Keratinocyte (primary cell): ENCODE results near the gene ACYP1. TPM values are rescaled to one million over a fixed set of nuclear protein-coding genes. Genes with fewer than 3 reads are reported as not detected.

Experiments used
- DNase-seq: peaks from one replicate; pipeline ENCODE4 v3.0.0-alpha.2; 2011; ENCODE audit warnings: low read depth, missing footprints, low spot score
- FAIRE-seq: peaks from 2 replicates; lab custom pipeline; 2011; peaks lifted over from hg19 to GRCh38; lab: Jason Lieb, UNC
- H2AFZ ChIP-seq: 2 replicates; pipeline ENCODE4 v1.6.0; 2012; ENCODE audit warnings: low read length, control low read depth, inconsistent platforms; ENCODE audit not compliant: control insufficient read depth
- H3K27ac ChIP-seq: 2 replicates; pipeline ENCODE4 v1.5.1; 2011; ENCODE audit warnings: low read length; ENCODE audit not compliant: control insufficient read depth, insufficient read depth
- H3K27me3 ChIP-seq: 3 replicates; pipeline ENCODE4 v1.6.0; 2011; ENCODE audit warnings: low read length; ENCODE audit not compliant: control insufficient read depth, insufficient read depth; ENCODE audit errors: extremely low read depth
- H3K36me3 ChIP-seq, 2 experiments: 2 replicates in 1 of 2; 3 replicates in 1 of 2; pipeline ENCODE4 v1.5.1; 2011; ENCODE audit warnings: low read length in 2 of 2, mild to moderate bottlenecking in 1 of 2; ENCODE audit not compliant: control insufficient read depth in 2 of 2, insufficient read depth in 2 of 2; ENCODE audit errors: extremely low read depth in 1 of 2
- H3K4me1 ChIP-seq: 3 replicates; pipeline ENCODE4 v1.5.1; 2011; ENCODE audit warnings: low read length; ENCODE audit not compliant: control insufficient read depth, insufficient read depth; ENCODE audit errors: extremely low read depth
- H3K4me2 ChIP-seq: 3 replicates; pipeline ENCODE4 v1.6.0; 2011; ENCODE audit warnings: low read depth, low read length; ENCODE audit not compliant: control insufficient read depth, insufficient read depth; ENCODE audit errors: extremely low read depth
- H3K4me3 ChIP-seq, 3 experiments: fragments of 200-600 bp in 1 of 3; sonication (generic) in 1 of 3; 2 replicates in 2 of 3; 3 replicates in 1 of 3; pipeline ENCODE4 v1.5.1; 2011 to 2016; ENCODE audit warnings: low read length in 3 of 3, mild to moderate bottlenecking in 3 of 3, control low read depth in 2 of 3, inconsistent platforms in 1 of 3, low read depth in 1 of 3, mixed read lengths in 1 of 3, mixed run types in 1 of 3, moderate library complexity in 1 of 3; ENCODE audit not compliant: control insufficient read depth in 2 of 3, insufficient read depth in 2 of 3; ENCODE audit errors: extremely low read depth in 1 of 3
- H3K79me2 ChIP-seq: 2 replicates; pipeline ENCODE4 v1.6.0; 2012; ENCODE audit warnings: low read length; ENCODE audit not compliant: control insufficient read depth, insufficient read depth
- H3K9ac ChIP-seq: 3 replicates; pipeline ENCODE4 v1.6.0; 2011; ENCODE audit warnings: low read length; ENCODE audit not compliant: control insufficient read depth, insufficient read depth; ENCODE audit errors: extremely low read depth
- H3K9me1 ChIP-seq: 3 replicates; pipeline ENCODE4 v1.6.0; 2011; ENCODE audit warnings: low read length; ENCODE audit not compliant: control insufficient read depth, insufficient read depth; ENCODE audit errors: extremely low read depth
- H3K9me3 ChIP-seq: 2 replicates; pipeline ENCODE4 v1.5.1; 2012; ENCODE audit warnings: low read depth, low read length; ENCODE audit not compliant: control insufficient read depth
- H4K20me1 ChIP-seq: 3 replicates; pipeline ENCODE4 v1.6.0; 2011; ENCODE audit warnings: low read length; ENCODE audit not compliant: control insufficient read depth, insufficient read depth; ENCODE audit errors: extremely low read depth
- CTCF ChIP-seq, 3 experiments: IDR thresholded peaks in 1 of 3; conservative IDR thresholded peaks in 1 of 3; optimal IDR thresholded peaks in 1 of 3; 2 replicates in 2 of 3; 3 replicates in 1 of 3; pipeline versions ENCODE3 to v1.5.1; 2011; ENCODE audit warnings: low read length in 3 of 3, mild to moderate bottlenecking in 3 of 3, moderate library complexity in 2 of 3, control low read depth in 1 of 3, inconsistent platforms in 1 of 3; ENCODE audit not compliant: insufficient read depth in 2 of 3; ENCODE audit errors: extremely low read depth in 1 of 3
- EZH2 ChIP-seq: IDR thresholded peaks from one replicate; pipeline ENCODE4 v1.6.1; 2012; ENCODE audit warnings: inconsistent platforms, mild to moderate bottlenecking, low read length, moderate library complexity
- dilution Hi-C: fragments of 300-500 bp; cut with MboI; formaldehyde crosslinking; loops from one replicate; pipeline ENCODE4 v1.7.0; 2020; ENCODE audit warnings: low sequenced_read_pairs; ENCODE audit not compliant: extremely low pct_ligation_motif_present
- polyA plus RNA-seq, 5 experiments: library from polyadenylated mRNA; depleted of rRNA in 3 of 5; stranded (reverse) in 3 of 5; stranded (forward) in 1 of 5; unstranded in 1 of 5; fragments of >200 nt; gene quantifications; 1 replicate in 1 of 5; 2 replicates in 3 of 5; 3 replicates in 1 of 5; pipeline versions ENCODE4 v1.2.1 to v1.2.3, GENCODE V29; 2011 to 2012; ENCODE audit warnings: missing spikeins in 2 of 5, low read depth in 1 of 5, low replicate concordance in 1 of 5

Gene ACYP1
- polyA plus RNA-seq, 1 donor (not counting 4 experiments of a cell fraction or from before 2014, with no cell fraction given), result 32.9 TPM

GRCh38 chr14:75084513-75084912 lies 20.7 kb upstream of the ACYP1 start:
- Histone ChIP-seq H3K4me3 (no peak overlapping the region), H3K9ac (no peak overlapping the region), H3K79me2 (no peaks in the 10 kb centered on the region), H3K4me2 (no peak overlapping the region), H3K27ac (no peak overlapping the region), H3K36me3 (peaks cover 20 to 23% of the 10 kb centered on the region in 2 experiments), H3K9me3 (no peaks in the 10 kb centered on the region), H3K4me1 (no peaks in the 10 kb centered on the region), H3K9me1 (no peaks in the 10 kb centered on the region), H2AFZ (no peak overlapping the region), H3K27me3 (no peaks in the 10 kb centered on the region), H4K20me1 (no peaks in the 10 kb centered on the region)
- peak; percentile 66 for FAIRE-seq
- no peak for DNase-seq
- dilution Hi-C loops, result no loop called here
- TF ChIP-seq EZH2 (no peak), CTCF (optimal IDR thresholded peaks at IDR 0.05 in 1 of 3, IDR thresholded peaks at IDR 0.05 in 1 of 3, conservative IDR thresholded peaks at IDR 0.05 in 1 of 3; ENCODE audit: extremely low read depth in 1 of 3, insufficient read depth in 2 of 3, low read length in 3 of 3) (peak; percentile 43 to 74 (median 59))

- FAIRE-seq, result no peak
- Histone ChIP-seq H3K27ac (no peak overlapping the region), H2AFZ (no peak overlapping the region), H4K20me1 (no peaks in the 10 kb centered on the region), H3K36me3 (peaks cover 19 to 24% of the 10 kb centered on the region in 2 experiments), H3K79me2 (no peaks in the 10 kb centered on the region), H3K9me3 (no peaks in the 10 kb centered on the region), H3K9me1 (no peaks in the 10 kb centered on the region), H3K4me3 (no peak overlapping the region), H3K4me2 (no peak overlapping the region), H3K4me1 (no peaks in the 10 kb centered on the region), H3K27me3 (no peaks in the 10 kb centered on the region), H3K9ac (no peak overlapping the region)
- dilution Hi-C loops, result no loop called here
- TF ChIP-seq EZH2 (no peak), CTCF (optimal IDR thresholded peaks at IDR 0.05 in 1 of 3, IDR thresholded peaks at IDR 0.05 in 1 of 3, conservative IDR thresholded peaks at IDR 0.05 in 1 of 3; ENCODE audit: extremely low read depth in 1 of 3, insufficient read depth in 2 of 3, low read length in 3 of 3) (no peak)
- DNase-seq, result no peak
Measured at GRCh38 chr14:75083271-75083670, 19.4 kb upstream of the ACYP1 start.
